ENCODE data around the gene AP1G1. TPM values are rescaled to one million over a fixed set of nuclear protein-coding genes. Genes with fewer than 3 reads are reported as not detected.

AP1G1 gene
- polyA plus RNA-seq, 1 of the 3 experiments (the other 2 are of a cell fraction), result 23.8 TPM

GRCh38 chr16:71738855-71739254 is 69.8 kb downstream of the AP1G1 start:
- CTCF ChIA-PET, result no interaction called here
- H3K9ac ChIP-seq, result no peak overlapping the region
- no peak overlapping the region for H3K4me2 ChIP-seq
- H3K27me3 ChIP-seq (ENCODE audit: insufficient read depth), result no peaks in the 10 kb centered on the region
- no peaks in the 10 kb centered on the region for H4K20me1 ChIP-seq (ENCODE audit: insufficient read depth)
- no peak overlapping the region for H2AFZ ChIP-seq (ENCODE audit: low read depth)
- H3F3A ChIP-seq (replicated peaks; ENCODE audit: insufficient read depth), result peaks cover 6% of the 10 kb centered on the region
- no peak for DNase-seq
- no peaks in the 10 kb centered on the region; the same call in none of the 2 replicates for H3K79me2 ChIP-seq (ENCODE audit: insufficient read depth)
- POLR2A ChIA-PET, result no interaction called here
- no peak for TF ChIP-seq MEF2A (IDR thresholded peaks at IDR 0.05; ENCODE audit: borderline replicate concordance, low read depth)
- no peak for TF ChIP-seq FOXJ3 (CRISPR knock-in tag; IDR thresholded peaks at IDR 0.05)
- no peak for TF ChIP-seq IRF3 (IDR thresholded peaks at IDR 0.05; ENCODE audit: low read depth, low read length)
- TF ChIP-seq EP300 (IDR thresholded peaks at IDR 0.05; ENCODE audit: borderline replicate concordance in 1 of 2, low read depth in 1 of 2, low read length in 1 of 2), result no peak
- no peak for TF ChIP-seq FOXM1 (IDR thresholded peaks at IDR 0.05; ENCODE audit: low read depth)
- no peak for TF ChIP-seq TAF1 (IDR thresholded peaks at IDR 0.05; ENCODE audit: borderline replicate concordance, low read depth, low read length)
- no peak for TF ChIP-seq PBX3 (IDR thresholded peaks at IDR 0.05)
- no peak for TF ChIP-seq GATA2 (CRISPR knock-in tag; IDR thresholded peaks at IDR 0.05)
- TF ChIP-seq USF2 (IDR thresholded peaks at IDR 0.05; ENCODE audit: borderline replicate concordance, low read depth, low read length), result no peak
- H3K27ac ChIP-seq (ENCODE audit: low read depth in 2 of 2, low read length in 1 of 2), result no peak overlapping the region
- no peaks in the 10 kb centered on the region for H3K9me2 ChIP-seq
- no peaks in the 10 kb centered on the region for H3K4me1 ChIP-seq (ENCODE audit: control insufficient read depth in 1 of 2, insufficient read depth in 2 of 2, low read depth in 1 of 2, low read length in 1 of 2)
- WGBS (ENCODE audit: low lambda C conversion rate), result 87% methylated on average over 4 of the region's 4 CpGs
- peaks cover 42 to 68% of the 10 kb centered on the region in 2 experiments for H3K36me3 ChIP-seq (replicated peaks in 1 of 2; ENCODE audit: control insufficient read depth in 1 of 2, insufficient read depth in 2 of 2, low read length in 1 of 2)
- no peaks in the 10 kb centered on the region for H3K9me3 ChIP-seq
- no peak overlapping the region for H3K4me3 ChIP-seq (ENCODE audit: low read depth in 2 of 2, low read length in 1 of 2)

GRCh38 chr16:71737501-71737900 is 71.1 kb downstream of the AP1G1 start:
- no peaks in the 10 kb centered on the region for H3K9me2 ChIP-seq
- no peaks in the 10 kb centered on the region for H3K27me3 ChIP-seq (ENCODE audit: insufficient read depth)
- H3F3A ChIP-seq (replicated peaks; ENCODE audit: insufficient read depth), result peaks cover 6% of the 10 kb centered on the region
- H4K20me1 ChIP-seq (ENCODE audit: insufficient read depth), result no peaks in the 10 kb centered on the region
- CTCF ChIA-PET, result no interaction called here
- POLR2A ChIA-PET, result no interaction called here
- H3K79me2 ChIP-seq (ENCODE audit: insufficient read depth), result no peaks in the 10 kb centered on the region; the same call in none of the 2 replicates
- H2AFZ ChIP-seq (ENCODE audit: low read depth), result no peak overlapping the region
- H3K27ac ChIP-seq (ENCODE audit: low read depth in 2 of 2, low read length in 1 of 2), result no peak overlapping the region
- no peak overlapping the region for H3K4me2 ChIP-seq
- TF ChIP-seq EZH2phosphoT487 (IDR thresholded peaks at IDR 0.05; ENCODE audit: borderline replicate concordance, low read depth), result no peak
- TF ChIP-seq EP300 (IDR thresholded peaks at IDR 0.05; ENCODE audit: borderline replicate concordance in 1 of 2, low read depth in 1 of 2, low read length in 1 of 2), result no peak
- no peak for TF ChIP-seq CHD2 (IDR thresholded peaks at IDR 0.05; ENCODE audit: low read length, partially characterized antibody)
- TF ChIP-seq CTCF (IDR thresholded peaks at IDR 0.05), result no peak
- TF ChIP-seq JUND (IDR thresholded peaks at IDR 0.05), result no peak
- TF ChIP-seq RXRA (IDR thresholded peaks at IDR 0.05; ENCODE audit: borderline replicate concordance, low read depth), result no peak
- TF ChIP-seq USF1 (IDR thresholded peaks at IDR 0.05; ENCODE audit: borderline replicate concordance, low read depth), result no peak
- no peak for TF ChIP-seq MAX (IDR thresholded peaks at IDR 0.05; ENCODE audit: low read depth)
- no peak for TF ChIP-seq GABPA (IDR thresholded peaks at IDR 0.05; ENCODE audit: low read depth)
- TF ChIP-seq TEAD4 (IDR thresholded peaks at IDR 0.05; ENCODE audit: borderline replicate concordance, insufficient read depth), result no peak
- no peak for TF ChIP-seq IRF3 (IDR thresholded peaks at IDR 0.05; ENCODE audit: low read depth, low read length)
- no peak for TF ChIP-seq ELF1 (IDR thresholded peaks at IDR 0.05)
- no peak for TF ChIP-seq NRF1 (IDR thresholded peaks at IDR 0.05; ENCODE audit: low read depth, low read length)
- peaks cover 50 to 65% of the 10 kb centered on the region in 2 experiments for H3K36me3 ChIP-seq (replicated peaks in 1 of 2; ENCODE audit: control insufficient read depth in 1 of 2, insufficient read depth in 2 of 2, low read length in 1 of 2)
- no peak for DNase-seq
- no peak overlapping the region for H3K9ac ChIP-seq
- no peaks in the 10 kb centered on the region for H3K9me3 ChIP-seq
- WGBS (ENCODE audit: low lambda C conversion rate), result 98% methylated on average over 6 of the region's 6 CpGs
- no peaks in the 10 kb centered on the region for H3K4me1 ChIP-seq (ENCODE audit: control insufficient read depth in 1 of 2, insufficient read depth in 2 of 2, low read depth in 1 of 2, low read length in 1 of 2)
- H3K4me3 ChIP-seq (ENCODE audit: low read depth in 2 of 2, low read length in 1 of 2), result no peak overlapping the region

Data from SK-N-SH (cell line).